K562 (cell line): ENCODE results near the gene HOXB1. TPM values are rescaled to one million over a fixed set of nuclear protein-coding genes. Genes with fewer than 3 reads are reported as not detected.

ENCODE experiments used
- CC2D1A ChIP-seq: fragments of 450-650 bp; IDR thresholded peaks from 2 replicates; pipeline ENCODE4 v1.6.1; 2017; ENCODE audit warnings: mild to moderate bottlenecking
- CEBPB ChIP-seq: fragments of 450-650 bp; IDR thresholded peaks from 2 replicates; pipeline ENCODE4 v1.6.1; 2016; ENCODE audit warnings: missing genetic modification characterization, missing compliant biosample characterization
- HLTF ChIP-seq: fragments of 450-650 bp; IDR thresholded peaks from 2 replicates; pipeline ENCODE4 v1.6.1; 2016
- KDM1A ChIP-seq, 2 experiments: fragments of 450-650 bp; IDR thresholded peaks; 2 replicates each; pipeline ENCODE4 v1.6.1; 2016; ENCODE audit warnings: mild to moderate bottlenecking in 2 of 2
- MYBL2 ChIP-seq, 2 experiments: fragments of 450-650 bp in 1 of 2; sonication (generic) in 1 of 2; formaldehyde crosslinking in 1 of 2; IDR thresholded peaks; 2 replicates each; pipeline versions ENCODE4 v1.6.1 to v1.8.1; 2017 to 2022; ENCODE audit warnings: borderline replicate concordance in 1 of 2, inconsistent platforms in 1 of 2, low read depth in 1 of 2, mild to moderate bottlenecking in 1 of 2, missing genetic modification reagents in 1 of 2, moderate library complexity in 1 of 2
- MYC ChIP-seq, 2 experiments: fragments of 250-450 bp in 1 of 2; sonication (Bioruptor Pico) in 1 of 2; IDR thresholded peaks; 2 replicates each; pipeline versions ENCODE4 v1.5.1 to v1.6.1; 2012 to 2021; ENCODE audit warnings: low read depth in 2 of 2, borderline replicate concordance in 1 of 2, improper control_type of control experiment in 1 of 2, low read length in 1 of 2, mild to moderate bottlenecking in 1 of 2, moderate library complexity in 1 of 2
- NFIC ChIP-seq: fragments of 450-650 bp; IDR thresholded peaks from 2 replicates; pipeline ENCODE4 v1.6.1; 2017; ENCODE audit warnings: mild to moderate bottlenecking, inconsistent platforms
- SMARCB1 ChIP-seq: IDR thresholded peaks from 2 replicates; pipeline ENCODE4 v1.6.1; 2011; ENCODE audit warnings: improper control_type of control experiment, low read depth; ENCODE audit not compliant: insufficient read length
- SP1 ChIP-seq: sonication (generic); formaldehyde crosslinking; IDR thresholded peaks from 2 replicates; pipeline ENCODE4 v1.8.1; 2022; ENCODE audit warnings: mild to moderate bottlenecking, missing genetic modification reagents
- WHSC1 ChIP-seq: IDR thresholded peaks from one replicate; pipeline ENCODE4 v1.6.1; 2012; ENCODE audit warnings: low read length, control low read depth, inconsistent platforms
- ZBED1 ChIP-seq: IDR thresholded peaks from 2 replicates; pipeline ENCODE4 v1.6.1; 2014
- ZFP36 ChIP-seq: fragments of 150-350 bp; IDR thresholded peaks from 2 replicates; pipeline ENCODE4 v1.6.1; 2018; ENCODE audit warnings: low read length, low read depth; ENCODE audit not compliant: partially characterized antibody
- ZNF146 ChIP-seq: IDR thresholded peaks from one replicate; pipeline ENCODE4 v1.6.1; 2018; ENCODE audit warnings: missing compliant biosample characterization; ENCODE audit not compliant: unreplicated experiment
- ZNF197 ChIP-seq: fragments of 200-800 bp; sonication (Bioruptor generic); IDR thresholded peaks from 2 replicates; pipeline ENCODE4 v1.6.1; 2016; ENCODE audit warnings: low read depth, missing genetic modification characterization, missing compliant biosample characterization
- ZNF224 ChIP-seq: sonication (generic); formaldehyde crosslinking; IDR thresholded peaks from 2 replicates; pipeline ENCODE4 v1.8.0; 2022; ENCODE audit warnings: mild to moderate bottlenecking, missing genetic modification reagents
- ZNF232 ChIP-seq: sonication (generic); formaldehyde crosslinking; IDR thresholded peaks from 2 replicates; pipeline ENCODE4 v1.8.0; 2022; ENCODE audit warnings: mild to moderate bottlenecking, missing genetic modification reagents
- ZNF436 ChIP-seq: fragments of 250-450, 450-650 bp; sonication (Bioruptor Pico); formaldehyde crosslinking; IDR thresholded peaks from 2 replicates; pipeline ENCODE4 v1.7.0; 2020; ENCODE audit warnings: mild to moderate bottlenecking
- polyA plus RNA-seq, 8 experiments: library from polyadenylated mRNA; depleted of rRNA in 4 of 8; stranded (reverse) in 5 of 8; unstranded in 3 of 8; fragments of >200 nt; fragmentation: Nextera tagmentation in 2 of 8; fragmentation: Illumina TruSeq in 1 of 8; extraction: Ambion mirVana in 2 of 8; extraction: Trizol in 1 of 8; gene quantifications; 2 replicates each; pipeline versions ENCODE4 v1.2.1 to v1.2.3, GENCODE V29; 2011 to 2014; ENCODE audit warnings: inconsistent platforms in 1 of 8, missing spikeins in 1 of 8
- total RNA-seq, 7 experiments: library from RNA; depleted of rRNA in 6 of 7; stranded (reverse); fragments of >200 nt in 6 of 7; fragmentation: Illumina TruSeq in 2 of 7; extraction: Trizol in 2 of 7; gene quantifications; 2 replicates each; pipeline versions ENCODE4 v1.2.1 to v1.2.3, GENCODE V29; 2011 to 2021; ENCODE audit warnings: low replicate concordance in 1 of 7
- TF ChIP-seq, protein P1 (sequence below): fragments of 150-350 bp; IDR thresholded peaks from 2 replicates; pipeline ENCODE4 v1.6.1; 2014; ENCODE audit warnings: low read depth, mild to moderate bottlenecking, low read length, borderline replicate concordance
- TF ChIP-seq, protein P2 (sequence below), 2 experiments: IDR thresholded peaks in 1 of 2; conservative IDR thresholded peaks in 1 of 2; 2 replicates each; pipeline ENCODE4 v1.6.1; 2016; ENCODE audit warnings: low read depth in 2 of 2, mild to moderate bottlenecking in 1 of 2, missing compliant biosample characterization in 1 of 2, missing genetic modification characterization in 1 of 2, moderate library complexity in 1 of 2

The HOXB1 gene
- total and polyA plus RNA-seq, 9 of the 15 experiments (the other 6 are each of a cell fraction or from before 2014, with no cell fraction given), result 0.04 TPM; not detected in 8

GRCh38 chr17:48492401-48493298, 38.2 kb downstream of the HOXB1 start (continued):
- TF ChIP-seq, protein P1, sequence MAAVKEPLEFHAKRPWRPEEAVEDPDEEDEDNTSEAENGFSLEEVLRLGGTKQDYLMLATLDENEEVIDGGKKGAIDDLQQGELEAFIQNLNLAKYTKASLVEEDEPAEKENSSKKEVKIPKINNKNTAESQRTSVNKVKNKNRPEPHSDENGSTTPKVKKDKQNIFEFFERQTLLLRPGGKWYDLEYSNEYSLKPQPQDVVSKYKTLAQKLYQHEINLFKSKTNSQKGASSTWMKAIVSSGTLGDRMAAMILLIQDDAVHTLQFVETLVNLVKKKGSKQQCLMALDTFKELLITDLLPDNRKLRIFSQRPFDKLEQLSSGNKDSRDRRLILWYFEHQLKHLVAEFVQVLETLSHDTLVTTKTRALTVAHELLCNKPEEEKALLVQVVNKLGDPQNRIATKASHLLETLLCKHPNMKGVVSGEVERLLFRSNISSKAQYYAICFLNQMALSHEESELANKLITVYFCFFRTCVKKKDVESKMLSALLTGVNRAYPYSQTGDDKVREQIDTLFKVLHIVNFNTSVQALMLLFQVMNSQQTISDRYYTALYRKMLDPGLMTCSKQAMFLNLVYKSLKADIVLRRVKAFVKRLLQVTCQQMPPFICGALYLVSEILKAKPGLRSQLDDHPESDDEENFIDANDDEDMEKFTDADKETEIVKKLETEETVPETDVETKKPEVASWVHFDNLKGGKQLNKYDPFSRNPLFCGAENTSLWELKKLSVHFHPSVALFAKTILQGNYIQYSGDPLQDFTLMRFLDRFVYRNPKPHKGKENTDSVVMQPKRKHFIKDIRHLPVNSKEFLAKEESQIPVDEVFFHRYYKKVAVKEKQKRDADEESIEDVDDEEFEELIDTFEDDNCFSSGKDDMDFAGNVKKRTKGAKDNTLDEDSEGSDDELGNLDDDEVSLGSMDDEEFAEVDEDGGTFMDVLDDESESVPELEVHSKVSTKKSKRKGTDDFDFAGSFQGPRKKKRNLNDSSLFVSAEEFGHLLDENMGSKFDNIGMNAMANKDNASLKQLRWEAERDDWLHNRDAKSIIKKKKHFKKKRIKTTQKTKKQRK, result no peak
- TF ChIP-seq ZNF197 (CRISPR knock-in tag) (0 out of 2 replicates have a peak, but pooled peaks have one; percentile 49), MYBL2 (IDR thresholded peaks at IDR 0.05; ENCODE audit: low read depth) (no peak), MYBL2 (CRISPR knock-in tag; IDR thresholded peaks at IDR 0.05; ENCODE audit: borderline replicate concordance) (no peak), HLTF (0 out of 2 replicates have a peak, but pooled peaks have one; percentile 42), WHSC1 (no peak), ZNF232 (no peak), ZBED1 (no peak; the same call in 1 of the 2 replicates), KDM1A (IDR thresholded peaks at IDR 0.05) (peak; percentile 41 to 58; a peak in 3 of 4 replicates), NFIC (peak; percentile 17; the same call in 1 of the 2 replicates), ZNF224 (no peak), ZNF146 (no peak), ZNF436 (CRISPR knock-in tag) (no peak), SMARCB1 (no peak), CEBPB (tag) (no peak), SP1 (CRISPR knock-in tag) (peak; percentile 31; the same call in 1 of the 2 replicates), ZFP36 (no peak), CC2D1A (no peak), MYC (IDR thresholded peaks at IDR 0.05; ENCODE audit: low read depth, low read length) (peak; percentile 58; the same call in 1 of the 2 replicates), MYC (CRISPR knock-in tag; IDR thresholded peaks at IDR 0.05; ENCODE audit: borderline replicate concordance, low read depth) (peak; percentile 64; the same call in 1 of the 2 replicates)
- TF ChIP-seq, protein P2, sequence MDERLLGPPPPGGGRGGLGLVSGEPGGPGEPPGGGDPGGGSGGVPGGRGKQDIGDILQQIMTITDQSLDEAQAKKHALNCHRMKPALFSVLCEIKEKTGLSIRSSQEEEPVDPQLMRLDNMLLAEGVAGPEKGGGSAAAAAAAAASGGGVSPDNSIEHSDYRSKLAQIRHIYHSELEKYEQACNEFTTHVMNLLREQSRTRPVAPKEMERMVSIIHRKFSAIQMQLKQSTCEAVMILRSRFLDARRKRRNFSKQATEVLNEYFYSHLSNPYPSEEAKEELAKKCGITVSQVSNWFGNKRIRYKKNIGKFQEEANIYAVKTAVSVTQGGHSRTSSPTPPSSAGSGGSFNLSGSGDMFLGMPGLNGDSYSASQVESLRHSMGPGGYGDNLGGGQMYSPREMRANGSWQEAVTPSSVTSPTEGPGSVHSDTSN (CRISPR knock-in tag; IDR thresholded peaks at IDR 0.05; ENCODE audit: low read depth), result no peak
- TF ChIP-seq, protein P2 (tag; conservative IDR thresholded peaks at IDR 0.05; ENCODE audit: low read depth), result peak; percentile 97
